Kidney epithelial cell (primary cell): ENCODE data around the gene SAMD4A. TPM values are rescaled to one million over a fixed set of nuclear protein-coding genes. Genes with fewer than 3 reads are reported as not detected.

ENCODE experiments used
- DNase-seq: peaks from one replicate; pipeline ENCODE4 v3.0.0-alpha.2; 2010; ENCODE audit warnings: low read depth
- H3K27me3 ChIP-seq: 2 replicates; pipeline ENCODE4 v1.6.0; 2011; ENCODE audit warnings: low read length; ENCODE audit not compliant: control insufficient read depth, insufficient read depth
- H3K36me3 ChIP-seq: 2 replicates; pipeline ENCODE4 v1.5.1; 2011; ENCODE audit warnings: low read length; ENCODE audit not compliant: control insufficient read depth, insufficient read depth
- H3K4me3 ChIP-seq: 2 replicates; pipeline ENCODE4 v1.5.1; 2011; ENCODE audit warnings: low read depth, mild to moderate bottlenecking, control low read depth, low read length
- total RNA-seq: library from RNA; depleted of rRNA; stranded (reverse); fragments of >200 nt; gene quantifications from 2 replicates; pipeline ENCODE4 v1.2.3, GENCODE V29; 2015
- TF ChIP-seq, protein P1 (sequence below): IDR thresholded peaks from 2 replicates; pipeline ENCODE4 v1.5.1; 2011; ENCODE audit warnings: mild to moderate bottlenecking, moderate library complexity, low read length, control low read depth, inconsistent platforms; ENCODE audit not compliant: insufficient read depth, poor library complexity, severe bottlenecking

Gene SAMD4A
- total RNA-seq, 1 donor from 2014 or later: 14.5 TPM

- TF ChIP-seq, protein P1, sequence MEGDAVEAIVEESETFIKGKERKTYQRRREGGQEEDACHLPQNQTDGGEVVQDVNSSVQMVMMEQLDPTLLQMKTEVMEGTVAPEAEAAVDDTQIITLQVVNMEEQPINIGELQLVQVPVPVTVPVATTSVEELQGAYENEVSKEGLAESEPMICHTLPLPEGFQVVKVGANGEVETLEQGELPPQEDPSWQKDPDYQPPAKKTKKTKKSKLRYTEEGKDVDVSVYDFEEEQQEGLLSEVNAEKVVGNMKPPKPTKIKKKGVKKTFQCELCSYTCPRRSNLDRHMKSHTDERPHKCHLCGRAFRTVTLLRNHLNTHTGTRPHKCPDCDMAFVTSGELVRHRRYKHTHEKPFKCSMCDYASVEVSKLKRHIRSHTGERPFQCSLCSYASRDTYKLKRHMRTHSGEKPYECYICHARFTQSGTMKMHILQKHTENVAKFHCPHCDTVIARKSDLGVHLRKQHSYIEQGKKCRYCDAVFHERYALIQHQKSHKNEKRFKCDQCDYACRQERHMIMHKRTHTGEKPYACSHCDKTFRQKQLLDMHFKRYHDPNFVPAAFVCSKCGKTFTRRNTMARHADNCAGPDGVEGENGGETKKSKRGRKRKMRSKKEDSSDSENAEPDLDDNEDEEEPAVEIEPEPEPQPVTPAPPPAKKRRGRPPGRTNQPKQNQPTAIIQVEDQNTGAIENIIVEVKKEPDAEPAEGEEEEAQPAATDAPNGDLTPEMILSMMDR: no peak
- Histone ChIP-seq H3K36me3 (no peaks in the 10 kb centered on the region), H3K4me3 (no peak overlapping the region), H3K27me3 (no peaks in the 10 kb centered on the region)
- DNase-seq: no peak
Observed at GRCh38 chr14:54698501-54698900, 131.6 kb downstream of the SAMD4A start.

GRCh38 chr14:54698966-54699530 lies 132.1 kb downstream of the SAMD4A start:
- peak; percentile 49 for DNase-seq
- TF ChIP-seq, protein P1: no peak
- Histone ChIP-seq H3K27me3 (no peaks in the 10 kb centered on the region), H3K36me3 (no peaks in the 10 kb centered on the region), H3K4me3 (no peak overlapping the region)

- no peak overlapping the region for H3K4me3 ChIP-seq
- H3K36me3 ChIP-seq: no peaks in the 10 kb centered on the region
- H3K27me3 ChIP-seq: no peaks in the 10 kb centered on the region
- no peak for DNase-seq
- TF ChIP-seq, protein P1: no peak
Observed at GRCh38 chr14:54699735-54700134, 132.8 kb downstream of the SAMD4A start.

- no peak for DNase-seq
- H3K4me3 ChIP-seq: no peak overlapping the region
- no peaks in the 10 kb centered on the region for H3K27me3 ChIP-seq
- TF ChIP-seq, protein P1: no peak
- no peaks in the 10 kb centered on the region for H3K36me3 ChIP-seq
Observed at GRCh38 chr14:54700717-54701116, 133.8 kb downstream of the SAMD4A start.

DNA sequence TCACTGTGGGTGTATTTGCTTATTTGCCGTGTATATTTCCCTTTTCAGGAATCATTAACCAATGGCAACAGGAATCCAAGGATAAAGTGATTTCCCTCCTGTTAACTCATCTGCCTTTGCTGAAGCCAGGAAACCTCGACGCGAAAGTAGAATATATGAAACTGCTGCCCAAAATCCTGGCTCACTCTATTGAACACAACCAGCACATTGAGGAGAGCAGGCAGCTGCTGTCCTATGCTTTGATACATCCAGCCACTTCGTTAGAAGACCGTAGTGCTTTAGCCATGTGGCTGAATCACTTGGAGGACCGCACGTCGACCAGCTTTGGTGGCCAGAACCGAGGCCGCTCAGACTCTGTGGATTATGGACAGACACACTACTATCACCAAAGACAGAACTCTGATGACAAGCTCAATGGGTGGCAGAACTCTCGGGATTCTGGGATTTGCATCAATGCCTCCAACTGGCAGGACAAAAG lies 135.1 kb downstream of the SAMD4A start:
- H3K36me3 ChIP-seq: no peaks in the 10 kb centered on the region
- TF ChIP-seq, protein P1: no peak
- no peak for DNase-seq

GRCh38 chr14:54702492-54702891 lies 135.6 kb downstream of the SAMD4A start:
- TF ChIP-seq, protein P1: no peak
- Histone ChIP-seq H3K4me3 (no peak overlapping the region), H3K27me3 (no peaks in the 10 kb centered on the region), H3K36me3 (no peaks in the 10 kb centered on the region)
- no peak for DNase-seq

More for the DNA sequence above, 135.1 kb downstream of the SAMD4A start:
- no peak overlapping the region for H3K4me3 ChIP-seq
- no peaks in the 10 kb centered on the region for H3K27me3 ChIP-seq
